ENCODE results near the gene BAHCC1.

The BAHCC1 gene

GRCh38 chr17:81464586-81464985, 69.3 kb downstream of the BAHCC1 start:
- no peak for DNase-seq

- DNase-seq = no peak
Observed at GRCh38 chr17:81465910-81466309, 70.7 kb downstream of the BAHCC1 start.

GRCh38 chr17:81466564-81467472, 71.6 kb downstream of the BAHCC1 start:
- DNase-seq = no peak

- DNase-seq = no peak
Observed at GRCh38 chr17:81468111-81468769, 73.0 kb downstream of the BAHCC1 start.

- no peak for DNase-seq
Observed at GRCh38 chr17:81468770-81469121, 73.5 kb downstream of the BAHCC1 start.

GRCh38 chr17:81469266-81469665, 74.0 kb downstream of the BAHCC1 start:
- no peak for DNase-seq

GRCh38 chr17:81470270-81470943, 75.2 kb downstream of the BAHCC1 start:
- DNase-seq = no peak

- no peak for DNase-seq
Observed at GRCh38 chr17:81470944-81471817, 75.9 kb downstream of the BAHCC1 start.

GRCh38 chr17:81471818-81472456, 76.7 kb downstream of the BAHCC1 start:
- no peak for DNase-seq

- no peak for DNase-seq
Observed at GRCh38 chr17:81473019-81473418, 77.8 kb downstream of the BAHCC1 start.

GRCh38 chr17:81474958-81475357, 79.7 kb downstream of the BAHCC1 start:
- no peak for DNase-seq

GRCh38 chr17:81476097-81476496, 80.8 kb downstream of the BAHCC1 start:
- no peak for DNase-seq

GRCh38 chr17:81476635-81477034, 81.4 kb downstream of the BAHCC1 start:
- DNase-seq = no peak

GRCh38 chr17:81477173-81477572, 81.9 kb downstream of the BAHCC1 start:
- no peak for DNase-seq

- DNase-seq = no peak
Observed at GRCh38 chr17:81478119-81478518, 82.9 kb downstream of the BAHCC1 start.

GRCh38 chr17:81479175-81480071, 84.2 kb downstream of the BAHCC1 start:
- no peak for DNase-seq

GRCh38 chr17:81480140-81481072, 85.1 kb downstream of the BAHCC1 start:
- DNase-seq = no peak

GRCh38 chr17:81481073-81481799, 86.0 kb downstream of the BAHCC1 start:
- DNase-seq = peak; percentile 41

All from effector CD4-positive, alpha-beta T cell (primary cell).